D721Med (cell line): ENCODE measurements around the gene STIMATE.

Source experiments
- DNase-seq: peaks from one replicate; pipeline ENCODE4 v3.0.0; 2011; ENCODE audit warnings: low spot score; ENCODE audit not compliant: insufficient read length
- FAIRE-seq: peaks from 2 replicates; lab custom pipeline; 2011; peaks lifted over from hg19 to GRCh38; lab: Jason Lieb, UNC
- CTCF ChIP-seq: IDR thresholded peaks from 2 replicates; pipeline ENCODE4 v1.5.1; 2012; ENCODE audit warnings: mild to moderate bottlenecking, control low read depth; ENCODE audit not compliant: insufficient read depth; ENCODE audit errors: missing control alignments

Gene STIMATE

GRCh38 chr3:52897130-52898122, at the start of gene STIMATE:
TSS of gene STIMATE (minus strand) at chr3:52897548. CDS start at chr3:52897450, 98 bp downstream.
- DNase-seq (peak; percentile 81), FAIRE-seq (no peak)
- no peak for TF ChIP-seq CTCF

- no peak for TF ChIP-seq CTCF
- FAIRE-seq = no peak
- no peak for DNase-seq
These were observed 42.3 kb upstream of the STIMATE start for GRCh38 chr3:52939600-52939999.

DNA sequence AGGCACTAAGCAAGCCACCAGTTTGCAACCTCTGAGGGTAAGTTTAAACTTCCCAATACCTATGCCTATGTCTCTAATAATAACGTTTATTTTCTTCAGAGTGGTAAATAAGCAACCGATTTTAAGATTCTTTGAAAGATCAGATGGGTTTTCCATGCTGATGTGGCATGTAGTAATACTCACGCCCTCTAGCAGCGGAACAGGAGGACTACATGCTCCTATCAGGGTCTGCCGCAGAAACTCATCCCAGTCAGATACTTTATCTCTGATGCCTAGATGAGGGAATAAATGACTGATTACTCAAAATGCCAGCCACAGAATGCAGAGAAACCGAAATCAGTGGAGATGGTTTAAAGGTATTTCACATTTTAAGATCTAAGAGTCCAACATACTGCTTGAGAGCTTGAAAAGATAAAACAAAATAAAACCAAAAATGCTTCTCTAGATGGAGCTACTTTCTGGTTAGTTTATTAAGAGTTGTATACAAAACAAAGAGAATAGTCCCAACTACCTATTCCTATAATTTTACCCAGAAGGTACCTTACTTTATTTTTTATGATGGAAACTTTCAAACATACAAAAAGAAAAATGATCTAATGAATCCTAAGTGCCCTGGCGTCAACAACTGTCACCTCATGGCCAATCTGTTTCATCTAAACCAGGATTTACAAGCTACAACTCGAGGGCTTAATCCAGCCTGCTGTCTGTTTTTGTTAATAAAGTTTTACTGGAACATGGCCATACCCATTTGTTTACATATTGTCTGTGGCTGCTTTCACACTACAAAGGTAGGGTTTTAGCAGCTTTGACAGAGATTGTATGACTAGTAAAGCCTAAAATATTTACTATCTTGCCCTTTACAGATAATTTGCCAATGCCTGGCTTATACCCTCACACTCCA, 37.5 kb upstream of the STIMATE start:
- peak; percentile 29 for DNase-seq
- peak; percentile 88 for TF ChIP-seq CTCF
- peak; percentile 93 for FAIRE-seq

DNA sequence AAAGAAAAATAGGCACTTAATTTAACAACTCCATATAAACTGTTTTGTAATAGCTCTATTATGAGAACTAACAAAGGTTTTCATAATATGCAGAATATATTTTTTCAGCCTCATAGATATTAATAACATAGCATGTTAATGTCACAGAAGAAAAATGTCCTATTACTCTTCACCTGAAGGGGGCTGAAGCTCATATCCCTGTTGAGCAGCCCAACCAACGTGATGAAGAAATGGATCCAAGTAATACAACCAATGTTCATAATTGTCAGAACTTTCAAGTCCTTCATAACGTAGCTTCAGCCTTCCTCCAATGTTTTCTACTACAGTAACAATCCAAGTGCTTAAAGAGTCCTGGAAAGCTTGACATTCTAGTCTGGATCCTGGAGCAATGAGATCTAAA, 34.5 kb upstream of the STIMATE start:
- TF ChIP-seq CTCF = no peak
- no peak for FAIRE-seq
- no peak for DNase-seq

GRCh38 chr3:52931328-52931727, 34.0 kb upstream of the STIMATE start:
- DNase-seq (no peak), FAIRE-seq (no peak)
- TF ChIP-seq CTCF = no peak

GRCh38 chr3:52930748-52931147, 33.4 kb upstream of the STIMATE start:
- DNase-seq (no peak), FAIRE-seq (no peak)
- no peak for TF ChIP-seq CTCF
